Trophoblast cell (in vitro differentiated cells and primary cell): ENCODE measurements around the gene MUL1.

ENCODE experiments used
- DNase-seq, 2 donors: peaks; one replicate each; pipeline ENCODE4 v3.0.0-alpha.2; 2016
- H2AFZ ChIP-seq: 2 replicates; pipeline ENCODE4 v1.6.1; 2013; ENCODE audit warnings: low read length, moderate library complexity, mild to moderate bottlenecking; ENCODE audit not compliant: insufficient read depth, poor library complexity
- H2AK5ac ChIP-seq: 2 replicates; pipeline ENCODE4 v1.6.1; 2013; ENCODE audit warnings: mild to moderate bottlenecking, low read length
- H2BK120ac ChIP-seq: 2 replicates; pipeline ENCODE4 v1.6.1; 2013; ENCODE audit warnings: low read length, mild to moderate bottlenecking, moderate library complexity; ENCODE audit not compliant: insufficient read depth, poor library complexity
- H2BK12ac ChIP-seq: 2 replicates; pipeline ENCODE4 v1.6.1; 2013; ENCODE audit warnings: mild to moderate bottlenecking, low read length, moderate library complexity
- H2BK5ac ChIP-seq: 2 replicates; pipeline ENCODE4 v1.6.1; 2013; ENCODE audit warnings: low read length, low read depth, moderate library complexity, mild to moderate bottlenecking; ENCODE audit not compliant: poor library complexity
- H3K14ac ChIP-seq: 2 replicates; pipeline ENCODE4 v1.6.1; 2013; ENCODE audit warnings: mild to moderate bottlenecking, low read length
- H3K18ac ChIP-seq: 2 replicates; pipeline ENCODE4 v1.6.1; 2013; ENCODE audit warnings: mild to moderate bottlenecking, low read length
- H3K23ac ChIP-seq: 2 replicates; pipeline ENCODE4 v1.6.1; 2013; ENCODE audit warnings: low read length
- H3K27ac ChIP-seq: 2 replicates; pipeline ENCODE4 v1.5.1; 2013; ENCODE audit warnings: low read depth, mild to moderate bottlenecking, inconsistent platforms, low read length, moderate library complexity
- H3K27me3 ChIP-seq: 2 replicates; pipeline ENCODE4 v1.6.1; 2013; ENCODE audit warnings: inconsistent platforms, mild to moderate bottlenecking, low read length, moderate library complexity; ENCODE audit not compliant: insufficient read depth
- H3K36me3 ChIP-seq, 2 experiments: 1 replicate in 1 of 2; 2 replicates in 1 of 2; pipeline ENCODE4 v1.6.1; 2013; ENCODE audit warnings: low read length in 2 of 2, mild to moderate bottlenecking in 2 of 2, moderate library complexity in 1 of 2; ENCODE audit not compliant: insufficient read depth in 2 of 2, control insufficient read depth in 1 of 2
- H3K4ac ChIP-seq: 2 replicates; pipeline ENCODE4 v1.6.1; 2013; ENCODE audit warnings: low read depth, mild to moderate bottlenecking, low read length, moderate library complexity
- H3K4me1 ChIP-seq, 2 experiments: 1 replicate in 1 of 2; 2 replicates in 1 of 2; pipeline ENCODE4 v1.6.1; 2013; ENCODE audit warnings: low read length in 2 of 2, mild to moderate bottlenecking in 2 of 2, moderate library complexity in 1 of 2; ENCODE audit not compliant: insufficient read depth in 2 of 2, control insufficient read depth in 1 of 2
- H3K4me2 ChIP-seq: 2 replicates; pipeline ENCODE4 v1.6.1; 2013; ENCODE audit warnings: inconsistent platforms, mild to moderate bottlenecking, low read length, moderate library complexity
- H3K4me3 ChIP-seq: 2 replicates; pipeline ENCODE4 v1.5.1; 2013; ENCODE audit warnings: mild to moderate bottlenecking, low read depth, low read length, inconsistent platforms
- H3K79me1 ChIP-seq: one replicate; pipeline ENCODE4 v1.6.1; 2013; ENCODE audit warnings: low read length
- H3K79me2 ChIP-seq: 2 replicates; pipeline ENCODE4 v1.6.1; 2013; ENCODE audit warnings: low read length, mild to moderate bottlenecking; ENCODE audit not compliant: control insufficient read depth, insufficient read depth, poor library complexity
- H3K9ac ChIP-seq: 2 replicates; pipeline ENCODE4 v1.6.1; 2013; ENCODE audit warnings: mild to moderate bottlenecking, low read length
- H3K9me3 ChIP-seq: 2 replicates; pipeline ENCODE4 v1.6.1; 2013; ENCODE audit warnings: low read depth, mild to moderate bottlenecking, control low read depth, inconsistent platforms, low read length; ENCODE audit not compliant: insufficient read depth
- H4K12ac ChIP-seq: 2 replicates; pipeline ENCODE4 v1.6.1; 2013; ENCODE audit warnings: low read depth, mild to moderate bottlenecking, low read length, moderate library complexity
- H4K8ac ChIP-seq: 2 replicates; pipeline ENCODE4 v1.6.1; 2013; ENCODE audit warnings: low read depth, mild to moderate bottlenecking, low read length, moderate library complexity
- H4K91ac ChIP-seq: one replicate; pipeline ENCODE4 v1.6.1; 2013; ENCODE audit warnings: low read depth, mild to moderate bottlenecking, low read length, moderate library complexity
- WGBS: extraction: QIAGEN DNeasy Blood & Tissue Kit; methylation state at CpG from one replicate; pipeline ENCODE4 v1.1.7; 2013; ENCODE audit warnings: missing lambda C conversion rate; ENCODE audit not compliant: insufficient read length, insufficient coverage; ENCODE audit errors: extremely low coverage; 5-methylcytosine and 5-hydroxymethylcytosine counted together

The MUL1 gene

DNA sequence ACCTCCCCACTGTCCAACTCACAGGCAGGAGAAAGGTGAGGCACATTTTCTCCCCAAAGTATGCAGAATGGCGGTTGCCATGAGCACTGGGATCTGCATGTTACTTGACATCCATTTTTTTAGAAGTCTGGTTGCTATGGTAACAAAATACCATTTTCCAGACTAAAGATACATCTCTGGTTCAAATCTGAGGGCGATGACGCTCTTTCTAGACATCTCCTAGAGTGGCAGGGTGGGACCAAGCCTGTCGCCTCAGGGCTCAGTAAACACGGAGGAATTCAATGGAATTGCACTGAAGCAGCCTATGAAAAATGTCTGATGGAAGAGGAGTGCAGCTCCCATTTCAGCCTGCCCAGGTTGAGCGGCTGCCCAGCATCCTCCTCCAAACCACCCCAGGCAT is 22.9 kb upstream of the MUL1 start:
- DNase-seq = peak; percentile 97 to 100
- no CpG with 5 or more reads among the region's 6 CpGs for WGBS

DNA sequence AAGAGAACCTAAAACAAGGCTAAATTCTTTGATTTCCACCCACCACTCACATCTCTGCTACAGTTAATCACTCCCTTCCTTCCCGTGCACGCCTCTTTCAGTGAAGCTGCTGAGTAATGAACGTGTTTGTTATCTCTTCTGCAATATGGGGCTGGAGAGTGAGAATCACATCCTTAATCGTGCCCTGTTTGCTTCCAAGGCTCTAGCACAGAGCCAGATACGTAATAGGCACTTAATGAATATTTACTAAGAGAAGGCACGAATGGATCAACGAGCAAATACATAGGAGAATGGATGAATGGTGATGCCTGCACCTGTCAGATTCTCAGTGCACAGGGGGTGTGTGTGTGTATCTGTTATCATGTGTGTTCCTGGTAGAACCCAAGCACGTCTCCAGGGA is 22.4 kb upstream of the MUL1 start:
- Histone ChIP-seq H2AFZ (no peak overlapping the region), H3K27ac (no peak overlapping the region), H4K91ac (no peak overlapping the region), H4K12ac (no peak overlapping the region), H2BK120ac (no peak overlapping the region), H3K36me3 (no peaks in the 10 kb centered on the region), H2BK12ac (no peak overlapping the region), H3K23ac (no peak overlapping the region), H3K4me2 (no peak overlapping the region), H3K27me3 (no peaks in the 10 kb centered on the region), H2BK5ac (no peak overlapping the region), H3K4ac (no peak overlapping the region), H3K79me2 (no peaks in the 10 kb centered on the region), H3K14ac (no peak overlapping the region), H2AK5ac (no peak overlapping the region), H3K18ac (no peak overlapping the region), H3K9ac (peak overlapping the region; percentile 37), H3K4me1 (no peaks in the 10 kb centered on the region), H3K9me3 (no peaks in the 10 kb centered on the region), H3K79me1 (no peaks in the 10 kb centered on the region), H3K4me3 (no peak overlapping the region), H4K8ac (no peak overlapping the region)
- peak; percentile 39 to 60 for DNase-seq
- WGBS = no CpG with 5 or more reads among the region's 8 CpGs

More for the DNA sequence above, 22.9 kb upstream of the MUL1 start:
- H3K4ac ChIP-seq = no peak overlapping the region
- H3K4me2 ChIP-seq = no peak overlapping the region
- H4K8ac ChIP-seq = no peak overlapping the region
- H4K12ac ChIP-seq = no peak overlapping the region
- H3K4me3 ChIP-seq = no peak overlapping the region
- H2BK5ac ChIP-seq = no peak overlapping the region
- H3K9me3 ChIP-seq = no peaks in the 10 kb centered on the region
- H3K18ac ChIP-seq = no peak overlapping the region
- no peak overlapping the region for H3K23ac ChIP-seq
- no peaks in the 10 kb centered on the region for H3K79me1 ChIP-seq
- no peak overlapping the region for H3K9ac ChIP-seq
- no peak overlapping the region for H2AK5ac ChIP-seq
- no peaks in the 10 kb centered on the region for H3K79me2 ChIP-seq
- H3K27me3 ChIP-seq = no peaks in the 10 kb centered on the region
- no peak overlapping the region for H3K14ac ChIP-seq
- H2AFZ ChIP-seq = no peak overlapping the region
- H2BK120ac ChIP-seq = no peak overlapping the region
- no peaks in the 10 kb centered on the region for H3K4me1 ChIP-seq
- no peak overlapping the region for H4K91ac ChIP-seq
- no peak overlapping the region for H2BK12ac ChIP-seq
- H3K36me3 ChIP-seq = no peaks in the 10 kb centered on the region
- no peak overlapping the region for H3K27ac ChIP-seq

DNA sequence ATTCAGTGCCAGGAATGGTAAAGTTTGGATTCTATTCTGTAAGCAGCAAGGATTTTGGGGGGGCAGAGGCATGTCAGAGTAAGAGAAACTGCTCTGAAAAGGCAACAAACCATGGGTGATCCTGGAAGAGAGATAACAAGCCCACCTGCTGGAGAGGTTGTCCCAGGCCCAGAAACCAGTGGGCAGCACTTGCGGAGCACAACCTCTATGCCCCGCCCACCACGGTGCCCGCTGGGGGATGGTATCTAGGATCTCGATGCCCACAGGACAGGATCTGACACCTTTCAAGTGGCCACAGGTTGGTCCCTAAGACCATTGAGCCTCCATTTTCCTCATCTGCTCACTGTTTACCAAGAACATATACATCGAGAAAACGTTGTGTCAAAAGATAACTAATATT is 20.3 kb upstream of the MUL1 start:
- Histone ChIP-seq H3K14ac (no peak overlapping the region), H3K23ac (no peak overlapping the region), H3K9ac (no peak overlapping the region), H4K91ac (no peak overlapping the region), H3K4ac (no peak overlapping the region), H2AK5ac (no peak overlapping the region), H2BK120ac (no peak overlapping the region), H3K4me3 (no peak overlapping the region), H3K4me1 (no peaks in the 10 kb centered on the region), H4K8ac (no peak overlapping the region), H3K4me2 (no peak overlapping the region), H3K9me3 (no peaks in the 10 kb centered on the region), H3K27ac (no peak overlapping the region), H3K79me2 (no peaks in the 10 kb centered on the region), H2BK12ac (no peak overlapping the region), H2BK5ac (no peak overlapping the region), H3K27me3 (no peaks in the 10 kb centered on the region), H4K12ac (no peak overlapping the region), H3K79me1 (no peaks in the 10 kb centered on the region), H3K36me3 (no peaks in the 10 kb centered on the region), H2AFZ (no peak overlapping the region), H3K18ac (no peak overlapping the region)
- no CpG with 5 or more reads among the region's 7 CpGs for WGBS
- DNase-seq = no peak

DNA sequence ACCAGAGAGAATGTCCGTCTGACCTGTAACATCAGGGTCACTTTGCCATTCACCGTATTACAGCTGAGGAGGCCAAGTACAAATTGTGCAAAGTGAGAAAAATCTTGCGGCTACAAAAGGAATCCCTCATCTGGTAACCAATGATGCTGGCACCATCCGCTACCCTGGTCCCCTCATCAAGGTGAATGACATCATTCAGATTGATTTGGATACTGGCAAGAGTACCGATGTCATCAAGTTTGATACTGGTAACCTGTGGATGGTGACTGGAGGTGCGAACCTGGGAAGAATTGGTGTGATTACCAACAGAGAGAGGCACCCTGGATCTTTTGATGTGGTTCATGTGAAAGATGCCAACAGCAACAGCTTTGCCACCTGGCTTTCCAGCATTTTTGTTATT is 18.3 kb upstream of the MUL1 start:
- H3K79me2 ChIP-seq = no peaks in the 10 kb centered on the region
- no CpG with 5 or more reads among the region's 6 CpGs for WGBS
- no peak for DNase-seq
- no peaks in the 10 kb centered on the region for H3K9me3 ChIP-seq
- no peak overlapping the region for H4K8ac ChIP-seq
- no peaks in the 10 kb centered on the region for H3K27me3 ChIP-seq
- no peak overlapping the region for H3K23ac ChIP-seq
- no peak overlapping the region for H2AK5ac ChIP-seq
- no peak overlapping the region for H3K27ac ChIP-seq
- no peak overlapping the region for H4K91ac ChIP-seq
- H2BK12ac ChIP-seq = no peak overlapping the region
- H3K79me1 ChIP-seq = no peaks in the 10 kb centered on the region
- H3K4ac ChIP-seq = no peak overlapping the region
- no peaks in the 10 kb centered on the region for H3K4me1 ChIP-seq
- no peaks in the 10 kb centered on the region for H3K36me3 ChIP-seq
- H4K12ac ChIP-seq = no peak overlapping the region
- H3K4me2 ChIP-seq = no peak overlapping the region
- no peak overlapping the region for H2AFZ ChIP-seq
- H3K18ac ChIP-seq = no peak overlapping the region
- H3K14ac ChIP-seq = no peak overlapping the region
- H2BK5ac ChIP-seq = no peak overlapping the region
- no peak overlapping the region for H2BK120ac ChIP-seq
- no peak overlapping the region for H3K4me3 ChIP-seq
- no peak overlapping the region for H3K9ac ChIP-seq
